HL-60 (cell line): ENCODE measurements around the gene MAST2.
"Not testable (repeated sequence)": the region's sequence is repeated elsewhere in the genome, so short reads cannot be mapped to it uniquely, and the experiment has no call there.

ENCODE experiments used
- DNase-seq, 2 experiments: peaks; one replicate each; pipeline ENCODE4 v3.0.0-alpha.2; 2010 to 2020; ENCODE audit warnings: low read depth in 1 of 2, low spot score in 1 of 2
- H3K27ac ChIP-seq: fragments of 250-450 bp; sonication (Bioruptor Pico); replicated peaks from 2 replicates; pipeline ENCODE4 v1.5.1; 2020; ENCODE audit warnings: mild to moderate bottlenecking, moderate library complexity
- H3K27me3 ChIP-seq: fragments of 250-450 bp; sonication (Bioruptor Pico); 2 replicates; pipeline ENCODE4 v1.5.1; 2021; ENCODE audit warnings: mild to moderate bottlenecking, moderate library complexity; ENCODE audit not compliant: insufficient read depth, poor library complexity, severe bottlenecking
- H3K4me3 ChIP-seq: replicated peaks from 2 replicates; pipeline ENCODE4 v1.5.1; 2011; ENCODE audit warnings: mild to moderate bottlenecking, control low read depth, low read length; ENCODE audit not compliant: insufficient read depth
- CTCF ChIP-seq: IDR thresholded peaks from one replicate; pipeline ENCODE4 v1.5.1; 2011; ENCODE audit warnings: low read length, control low read depth, inconsistent platforms; ENCODE audit not compliant: insufficient read depth
- GABPA ChIP-seq: IDR thresholded peaks from 2 replicates; pipeline ENCODE4 v1.6.1; 2012; ENCODE audit warnings: low read depth
- POLR2AphosphoS5 ChIP-seq: IDR thresholded peaks from 2 replicates; pipeline ENCODE4 v1.6.1; 2012; ENCODE audit warnings: low read depth
- REST ChIP-seq: IDR thresholded peaks from 2 replicates; pipeline ENCODE4 v1.6.1; 2012; ENCODE audit warnings: low read depth; ENCODE audit not compliant: insufficient replicate concordance
- SPI1 ChIP-seq: IDR thresholded peaks from 2 replicates; pipeline ENCODE4 v1.6.1; 2012; ENCODE audit warnings: low read depth, mild to moderate bottlenecking, borderline replicate concordance

MAST2 gene

GRCh38 chr1:45928486-45929205 lies 125.2 kb downstream of the MAST2 start:
- no peak for DNase-seq
- Histone ChIP-seq H3K27me3 (no peaks in the 10 kb centered on the region), H3K4me3 (no peak overlapping the region), H3K27ac (no peak overlapping the region)
- TF ChIP-seq SPI1, result no peak
- TF ChIP-seq GABPA, result no peak
- no peak for TF ChIP-seq POLR2AphosphoS5
- TF ChIP-seq REST, result no peak
- no peak for TF ChIP-seq CTCF

GRCh38 chr1:45929257-45929687 lies 125.9 kb downstream of the MAST2 start:
- Histone ChIP-seq H3K4me3 (no peak overlapping the region), H3K27me3 (no peaks in the 10 kb centered on the region), H3K27ac (no peak overlapping the region)
- DNase-seq, result peak in 1 of 2 experiments; percentile 18
- TF ChIP-seq REST (no peak), SPI1 (peak; percentile 50; the same call in 1 of the 2 replicates), CTCF (no peak)

GRCh38 chr1:45930258-45931150 lies 127.1 kb downstream of the MAST2 start:
- no peak overlapping the region for H3K4me3 ChIP-seq
- TF ChIP-seq SPI1, result no peak
- no peak for TF ChIP-seq REST
- TF ChIP-seq GABPA, result no peak
- TF ChIP-seq CTCF, result no peak
- no peak for TF ChIP-seq POLR2AphosphoS5
- no peak overlapping the region for H3K27ac ChIP-seq
- DNase-seq, result no peak
- H3K27me3 ChIP-seq, result no peaks in the 10 kb centered on the region

GRCh38 chr1:45932205-45932604 lies 128.8 kb downstream of the MAST2 start:
- not testable (repeated sequence) for H3K4me3 ChIP-seq, H3K27me3 ChIP-seq, H3K27ac ChIP-seq, DNase-seq
